ENCODE measurements around the gene CTNNA3.

The CTNNA3 gene

DNA sequence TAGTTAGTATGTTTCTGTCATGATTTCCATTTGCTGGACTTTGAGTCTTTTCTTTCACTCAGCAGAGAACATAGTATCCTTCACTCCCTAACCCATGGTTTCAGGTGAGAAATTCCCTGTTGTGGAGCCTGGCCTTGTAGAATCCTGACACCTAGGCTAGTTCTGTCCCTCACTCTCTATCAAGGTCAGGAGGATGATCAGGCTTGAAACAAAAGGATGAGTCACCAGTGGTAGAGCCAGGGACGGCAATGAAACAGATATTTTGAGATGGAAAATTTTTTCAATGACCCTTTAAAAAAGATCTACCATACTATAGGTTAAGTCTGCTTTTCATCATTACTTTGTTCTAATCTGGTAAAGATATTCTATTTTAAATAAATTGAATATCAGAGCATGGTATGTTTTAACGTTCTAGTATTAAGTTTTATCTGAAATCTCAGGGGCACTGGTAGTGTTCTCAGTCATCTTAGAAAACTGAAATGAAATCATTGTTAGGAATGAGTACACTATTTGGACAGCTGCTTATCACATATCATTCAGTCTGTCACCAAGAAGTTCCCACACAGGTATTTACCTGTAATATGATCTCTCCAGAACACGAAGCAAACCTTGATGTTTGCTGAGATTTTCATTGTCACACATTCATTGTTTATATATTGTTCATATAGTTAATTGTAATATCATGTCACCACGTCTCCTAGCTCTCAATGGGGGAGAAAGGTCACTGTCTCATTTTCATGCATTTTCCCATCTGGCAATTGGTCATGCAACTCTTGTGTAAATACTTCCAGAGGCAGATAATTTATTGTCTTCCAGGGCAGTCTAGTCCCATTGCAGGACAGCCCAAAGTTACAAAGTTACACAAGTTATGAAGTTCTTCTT, 1070.0 kb downstream of the CTNNA3 start:
- no peak for DNase-seq

DNA sequence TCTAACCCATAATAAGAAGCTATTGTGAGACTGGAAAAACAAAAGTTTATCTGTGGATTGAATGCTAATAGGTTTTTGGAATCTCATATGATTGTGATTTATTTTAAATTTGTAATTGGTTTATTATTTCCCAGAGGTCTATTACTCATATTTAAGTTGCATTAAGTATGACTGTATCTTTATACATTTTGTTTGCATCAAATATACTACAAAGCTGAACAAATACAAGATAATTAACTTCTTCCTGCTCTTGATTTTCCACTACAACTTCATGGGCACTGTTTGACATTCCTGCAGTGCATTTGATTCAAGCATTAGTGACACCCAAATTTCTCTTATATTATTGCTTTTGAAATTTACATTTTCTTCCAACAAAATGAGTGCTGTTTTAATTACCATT, 1073.9 kb downstream of the CTNNA3 start:
- DNase-seq: no peak

DNA sequence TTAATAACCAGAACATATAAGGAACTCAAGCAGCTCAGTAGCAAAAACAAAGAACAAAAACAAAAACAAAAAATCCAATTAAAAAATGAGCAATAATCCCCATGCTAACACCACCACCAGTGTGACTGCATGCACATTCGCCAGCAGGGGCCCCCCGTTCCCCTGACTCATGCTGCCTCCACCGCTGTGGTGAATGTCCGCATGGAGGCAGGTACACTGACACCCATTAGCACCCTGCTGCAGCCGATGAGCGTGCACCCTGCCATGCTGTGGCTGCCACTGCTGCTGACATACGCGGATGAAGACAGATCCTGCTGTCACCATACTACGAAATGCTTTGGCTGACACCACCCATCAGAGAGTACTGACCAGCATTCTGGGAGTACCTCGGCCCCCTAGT, 1091.8 kb downstream of the CTNNA3 start:
- no peak for DNase-seq

DNA sequence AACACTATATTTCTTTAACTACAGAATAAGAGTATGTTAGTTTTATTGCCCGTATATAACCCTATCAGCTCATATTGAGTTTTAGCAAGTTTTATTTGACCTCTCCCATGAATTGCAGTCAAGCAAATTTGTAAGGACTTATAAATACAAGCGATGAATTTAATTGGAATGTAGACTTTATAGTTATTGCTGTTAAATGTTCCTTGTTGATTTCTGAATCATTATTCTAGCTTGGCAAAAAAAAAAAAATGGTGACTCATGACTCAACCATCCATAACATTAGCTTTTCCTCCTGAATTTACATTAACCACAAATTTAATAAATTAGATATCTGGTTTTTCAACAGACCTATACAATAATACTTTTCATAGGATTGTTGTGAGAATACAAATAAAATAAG, 1104.1 kb downstream of the CTNNA3 start:
- no peak for DNase-seq

DNA sequence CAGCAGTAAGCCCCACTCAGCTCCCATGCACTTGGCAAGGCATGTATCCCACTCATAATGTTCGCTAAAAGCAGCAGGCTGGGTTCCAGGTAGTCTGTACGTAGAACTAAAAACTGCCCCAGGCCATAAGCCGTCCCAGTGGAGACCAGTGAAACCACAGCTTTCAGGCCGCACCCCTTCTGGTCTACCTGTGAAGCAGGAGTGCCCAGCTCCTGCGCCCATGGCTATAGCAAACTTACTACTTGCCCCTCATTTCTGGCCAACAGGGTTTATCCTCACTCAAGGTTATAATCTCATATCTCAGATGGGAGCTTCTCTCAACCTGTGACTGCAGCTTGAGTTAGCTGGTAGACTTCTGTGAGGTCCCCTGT, 1108.3 kb downstream of the CTNNA3 start:
- DNase-seq: no peak

DNA sequence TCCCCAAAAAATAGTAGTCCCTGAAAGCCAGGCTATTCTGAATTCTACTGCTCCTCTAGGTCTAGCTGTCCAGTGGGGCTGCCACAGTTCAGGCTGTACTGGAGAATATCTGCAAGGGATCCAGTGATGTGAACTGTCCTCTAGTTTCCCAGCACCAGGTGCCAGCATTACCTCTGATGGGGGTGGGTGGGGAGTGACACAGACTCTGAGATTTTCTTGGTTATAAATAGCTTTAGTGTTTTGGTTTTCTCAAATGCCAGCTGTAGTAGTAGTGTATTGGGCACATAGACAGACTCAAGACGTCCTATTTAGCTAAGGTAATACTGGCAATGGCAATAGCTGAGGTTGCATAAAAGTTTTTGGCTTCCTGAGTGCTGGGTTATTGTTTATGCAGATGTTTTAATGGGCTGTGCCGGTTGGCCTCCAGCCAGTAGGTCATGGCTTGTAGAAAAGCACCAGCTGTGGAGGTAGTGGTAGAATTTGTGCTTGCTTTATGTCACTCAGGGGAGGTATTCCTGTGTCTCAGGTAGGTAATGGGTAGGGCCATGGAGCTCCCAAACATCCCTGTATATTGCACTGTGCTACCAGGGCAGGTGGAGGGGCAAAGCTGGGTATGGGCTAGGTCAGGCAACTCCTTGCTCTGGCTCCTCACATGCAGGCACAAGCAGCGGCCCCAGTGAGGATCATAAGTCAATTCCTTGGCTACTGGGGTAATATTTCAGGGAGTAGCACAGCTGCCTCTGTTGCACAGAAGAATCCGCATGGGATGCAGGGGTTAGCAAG, 1108.9 kb downstream of the CTNNA3 start:
- DNase-seq: no peak

DNA sequence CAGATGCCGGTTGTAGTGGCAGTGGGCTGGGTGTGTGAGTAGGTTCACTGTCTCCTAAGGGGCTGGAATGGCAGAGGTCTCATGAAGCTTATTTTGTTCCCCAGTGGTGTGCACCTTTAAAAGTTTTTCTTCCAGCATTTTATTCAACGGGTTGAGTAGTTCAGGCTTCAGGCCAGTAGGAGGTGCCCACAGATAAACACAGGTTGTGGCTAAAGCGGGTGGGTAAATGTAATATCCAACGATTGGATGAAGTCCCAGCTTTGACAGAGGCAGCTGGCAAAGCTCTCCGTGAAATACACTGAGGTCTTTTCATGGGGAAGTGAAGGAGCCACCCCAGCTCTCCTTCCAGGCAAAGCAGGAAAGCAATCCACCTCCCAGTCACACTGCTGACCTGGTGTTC, 1109.9 kb downstream of the CTNNA3 start:
- DNase-seq: no peak

DNA sequence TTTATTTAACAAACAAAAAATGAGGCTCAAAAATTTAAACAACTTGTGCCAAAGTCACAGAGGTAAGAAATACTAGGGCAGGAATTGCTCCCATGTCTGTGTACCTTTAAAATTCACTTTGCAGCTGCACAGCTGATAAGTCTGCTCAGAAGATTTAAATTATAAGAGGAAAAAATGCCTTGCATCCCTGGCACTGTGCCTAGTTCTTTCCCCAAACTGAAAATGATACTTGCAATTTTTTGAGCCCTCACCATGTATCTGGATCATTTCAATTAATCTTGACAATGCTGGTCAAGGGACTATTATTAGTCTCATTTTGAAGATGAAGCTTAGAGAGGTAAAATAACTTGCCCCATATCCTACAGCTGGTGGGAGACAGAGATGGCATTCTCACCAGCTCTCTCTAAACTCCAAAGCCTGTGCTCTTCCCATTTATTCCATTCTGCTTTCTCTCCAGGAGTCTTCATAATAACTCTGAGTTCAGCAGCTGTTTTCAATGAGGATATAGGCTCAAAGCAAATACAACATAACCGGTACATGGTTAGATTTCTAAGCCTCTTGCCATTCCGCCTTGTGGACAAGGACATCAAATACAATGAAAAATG, 1120.6 kb downstream of the CTNNA3 start:
- DNase-seq: no peak

DNA sequence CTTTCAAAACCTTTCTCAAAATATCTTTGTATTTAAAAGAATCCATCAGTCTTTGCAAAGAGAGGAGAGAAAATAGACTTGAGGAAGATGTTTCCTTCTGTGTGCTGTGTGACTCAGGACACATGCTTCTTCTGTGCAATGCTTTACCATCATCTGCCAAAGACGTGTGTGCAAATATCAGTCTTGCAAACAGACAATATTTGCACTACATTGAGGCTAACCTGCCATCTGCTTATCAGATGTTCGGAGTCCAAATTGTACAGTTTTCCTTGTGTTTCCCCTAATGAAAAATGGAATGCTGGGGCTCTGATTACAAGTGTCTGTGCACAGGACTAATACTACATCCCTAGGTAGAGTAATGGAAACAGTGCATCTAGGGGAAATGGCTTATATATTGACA, 1123.3 kb downstream of the CTNNA3 start:
- DNase-seq: no peak

DNA sequence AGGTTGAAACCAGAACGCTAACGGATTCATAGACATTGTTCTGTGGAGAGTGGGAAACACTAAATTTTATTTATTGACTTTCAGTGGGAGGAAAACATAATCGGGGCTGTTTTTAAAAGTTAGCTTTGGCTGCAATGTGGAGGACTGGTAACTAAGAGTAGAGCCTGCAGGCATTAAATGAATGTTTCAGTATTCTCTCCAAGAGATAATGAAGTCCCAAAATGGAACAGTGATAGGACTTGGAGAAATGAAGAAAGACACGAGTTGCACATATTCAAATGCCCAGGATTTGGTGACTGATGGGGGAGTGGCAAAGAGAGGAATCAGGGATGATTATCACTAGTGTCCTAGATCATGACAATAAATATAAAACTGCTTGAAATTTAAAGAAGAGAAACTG, 1130.0 kb downstream of the CTNNA3 start:
- no peak for DNase-seq

DNA sequence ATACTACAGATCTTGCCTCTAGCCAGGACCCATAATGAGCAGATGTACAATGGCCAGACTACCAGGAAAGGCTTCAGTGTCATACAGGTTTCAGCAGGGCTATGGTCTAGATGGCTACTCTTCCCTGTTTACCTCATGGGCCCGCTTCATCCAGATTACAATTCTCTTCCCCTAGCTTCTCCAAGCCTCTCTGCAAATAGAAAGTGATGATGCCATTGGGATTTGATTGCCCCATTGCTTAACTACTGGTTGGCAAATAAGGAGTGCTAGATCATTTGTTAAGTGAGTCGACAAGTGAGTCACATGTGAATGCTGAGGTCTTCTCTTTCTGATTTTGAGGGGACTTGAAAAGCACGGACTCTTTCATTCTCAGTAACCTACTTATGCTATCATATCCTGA, 1131.7 kb downstream of the CTNNA3 start:
- DNase-seq: no peak

DNA sequence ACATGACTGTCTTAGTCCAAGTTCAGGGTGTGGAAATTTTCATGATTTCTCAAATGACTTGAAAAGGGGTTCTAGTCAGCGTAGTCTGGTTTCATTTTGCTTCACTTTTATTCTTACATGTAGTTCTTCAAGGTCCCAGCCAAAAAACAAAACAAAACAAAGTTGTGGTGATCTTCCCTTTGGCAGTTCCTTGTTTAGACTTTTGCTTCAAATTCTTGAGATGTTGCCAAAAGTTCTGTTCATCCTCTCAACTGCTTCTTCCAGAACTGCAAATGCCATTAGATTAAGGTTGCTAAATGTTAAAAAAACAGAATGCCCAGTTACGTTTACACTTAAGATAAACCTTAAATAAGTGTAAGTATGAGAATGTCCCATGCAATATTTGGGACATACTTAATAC, 1140.9 kb downstream of the CTNNA3 start:
- DNase-seq: no peak

DNA sequence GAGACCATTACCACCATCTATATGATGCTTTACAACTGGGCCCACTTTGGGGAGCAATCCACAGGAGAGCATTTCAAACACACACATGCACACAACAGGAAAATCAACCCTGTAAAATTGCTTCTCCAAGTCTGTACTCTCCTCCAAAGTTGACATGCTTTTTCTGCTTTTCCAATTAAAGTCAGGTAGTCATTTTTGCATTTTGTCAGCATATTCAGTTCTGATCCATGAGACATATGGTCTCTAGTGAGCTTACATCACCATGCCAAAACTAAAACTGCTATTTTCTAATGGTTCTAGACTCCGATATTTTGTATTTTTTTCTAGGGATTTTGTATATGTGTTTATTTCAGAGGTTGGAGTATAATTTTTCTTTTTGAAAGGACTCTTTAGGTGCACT, 1143.7 kb downstream of the CTNNA3 start:
- DNase-seq: no peak

DNA sequence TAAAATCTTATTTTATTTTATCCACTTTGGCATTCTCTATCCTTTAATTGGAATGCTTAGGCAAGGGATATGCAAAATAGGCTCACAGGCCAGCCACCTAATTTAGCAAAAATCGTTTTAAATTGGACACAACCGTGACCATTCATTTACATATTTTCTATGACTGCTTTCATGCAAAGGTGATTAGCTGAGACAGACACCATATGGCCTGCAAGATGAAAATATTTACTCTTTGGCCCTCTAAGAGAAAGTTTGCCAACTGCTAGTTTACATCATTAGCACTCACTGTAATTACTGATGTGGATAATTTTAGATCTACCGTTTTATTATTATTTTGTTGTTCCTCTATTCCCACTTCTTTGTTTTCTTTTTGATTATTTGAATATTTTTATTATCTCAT, 1145.6 kb downstream of the CTNNA3 start:
- DNase-seq: no peak

DNA sequence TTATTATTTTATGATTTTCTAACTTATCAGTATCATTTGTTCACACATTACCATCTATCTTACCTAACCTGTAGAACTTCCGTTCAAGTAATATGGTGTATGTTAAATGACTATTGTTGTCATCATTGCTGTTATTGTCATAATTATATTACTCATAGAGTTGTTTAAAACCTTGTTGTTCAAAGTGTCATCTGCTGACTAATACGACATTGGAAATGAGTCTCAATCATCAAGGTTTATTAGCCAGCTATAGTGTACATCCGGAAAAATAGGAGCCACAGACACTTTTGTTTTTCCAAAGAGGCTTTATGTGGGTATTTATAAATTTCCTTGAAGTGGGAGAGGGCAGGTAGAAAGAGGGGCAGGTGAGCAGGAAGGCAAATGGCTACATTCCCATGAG, 1157.1 kb downstream of the CTNNA3 start:
- no peak for DNase-seq

DNA sequence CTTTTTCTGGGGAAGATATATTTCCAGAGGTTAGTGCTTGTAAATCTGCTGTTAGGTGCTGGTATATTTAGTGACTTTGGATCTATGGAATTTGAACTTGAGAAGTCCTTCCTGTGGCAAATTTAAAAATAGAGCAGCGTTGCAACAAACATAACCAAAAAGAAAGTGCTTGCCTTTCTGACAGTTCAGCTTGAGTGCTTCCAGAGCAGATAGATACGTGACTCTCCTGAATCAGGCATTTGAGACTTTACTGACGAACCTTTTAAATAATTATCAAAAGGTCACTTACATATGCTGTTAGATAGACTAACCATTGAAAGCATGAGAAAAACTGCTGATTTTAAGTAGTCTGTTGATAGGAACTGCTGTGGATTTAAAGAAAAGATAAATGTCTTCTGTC, 1157.6 kb downstream of the CTNNA3 start:
- no peak for DNase-seq

DNA sequence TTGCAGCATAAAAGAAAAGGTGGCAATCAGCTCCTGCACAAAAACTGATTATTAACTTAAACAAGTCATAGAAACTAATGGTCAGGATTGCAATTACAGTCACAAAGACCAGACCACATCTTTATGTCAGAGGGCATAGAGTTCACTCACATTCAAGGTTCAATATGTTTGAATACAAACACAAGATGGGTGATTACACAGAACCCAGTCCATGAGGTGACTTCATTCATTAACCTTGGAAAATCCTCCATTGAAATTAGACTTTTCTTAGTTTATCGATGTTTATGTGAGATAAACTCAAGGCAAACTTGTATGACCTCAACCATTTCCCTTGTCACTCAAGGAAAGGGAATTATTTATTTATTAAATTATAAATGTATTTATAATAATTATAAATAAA, 1158.8 kb downstream of the CTNNA3 start:
- DNase-seq: no peak

DNA sequence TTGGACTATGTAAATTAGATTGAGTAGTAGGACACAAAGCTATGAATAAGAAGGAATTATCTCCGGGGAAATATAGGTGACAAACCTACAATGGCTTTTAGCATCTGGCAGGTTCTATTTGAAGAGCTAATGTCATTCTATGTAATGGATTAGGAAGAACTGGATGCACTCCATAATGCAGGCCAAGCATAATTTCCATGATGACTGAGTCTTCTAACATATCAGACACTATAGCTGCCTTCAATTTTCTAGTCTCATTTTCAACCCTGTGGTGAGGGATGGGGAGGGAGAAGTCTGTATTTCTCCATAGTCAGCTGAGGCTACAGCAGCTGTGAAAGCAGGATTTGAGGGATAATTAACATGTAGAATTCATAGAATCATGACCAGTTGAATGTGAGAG, 1160.6 kb downstream of the CTNNA3 start:
- no peak for DNase-seq

DNA sequence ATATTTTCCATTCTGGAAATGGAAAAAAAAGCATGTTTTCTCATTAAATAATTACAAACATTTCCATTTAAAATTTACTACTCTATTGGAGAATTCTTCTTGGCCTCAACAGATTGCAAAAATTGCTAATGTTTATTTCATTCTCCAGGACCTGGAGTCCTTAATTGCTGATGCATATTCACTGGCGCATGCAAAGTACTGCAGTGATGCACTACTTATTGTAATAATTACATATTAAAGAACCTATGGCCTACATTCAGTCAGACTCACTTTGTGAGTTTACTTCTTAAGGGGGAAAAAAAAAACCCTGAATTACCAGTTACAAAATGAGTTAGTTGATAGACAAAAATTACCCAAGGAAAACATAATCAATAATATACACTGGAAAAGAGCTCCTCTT, 1161.1 kb downstream of the CTNNA3 start:
- no peak for DNase-seq

DNA sequence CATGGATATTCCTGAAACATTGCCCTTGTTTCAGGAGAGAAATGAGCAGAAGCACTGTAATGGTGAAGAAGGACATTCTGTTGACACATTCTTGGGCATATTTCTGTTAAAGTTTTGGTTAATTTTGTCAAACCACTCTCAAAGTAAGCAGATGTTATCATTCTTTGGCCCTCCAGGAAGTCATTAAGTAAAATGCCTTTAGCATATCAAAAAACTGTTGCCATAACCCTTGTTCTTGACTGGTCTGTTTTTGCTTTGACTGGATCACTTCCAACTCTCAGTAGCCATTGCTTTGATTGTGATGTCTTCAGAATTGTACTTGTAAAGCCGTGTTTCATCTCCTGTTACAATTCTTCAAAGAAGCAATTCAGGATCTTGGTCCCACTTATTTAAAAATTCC, 1174.5 kb downstream of the CTNNA3 start:
- DNase-seq: no peak

DNA sequence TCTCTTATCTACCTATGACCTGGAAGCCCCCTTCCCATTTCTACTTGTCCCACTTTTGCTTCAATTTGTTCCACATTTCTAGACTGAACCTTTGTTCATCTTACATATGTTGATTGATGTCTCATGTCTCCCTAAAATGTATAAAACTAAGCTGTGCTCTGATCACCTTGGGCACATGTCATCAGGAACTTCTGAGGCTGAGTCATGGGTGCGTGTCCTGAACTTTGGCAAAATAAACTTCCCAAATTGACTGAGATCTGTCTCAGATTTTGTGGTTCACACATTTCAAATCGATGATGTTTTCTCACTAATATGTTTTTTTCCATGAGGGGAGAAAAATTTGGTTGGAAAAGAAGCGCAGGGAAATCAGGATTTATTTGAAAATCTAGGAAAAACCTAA, 1176.4 kb downstream of the CTNNA3 start:
- DNase-seq: no peak

DNA sequence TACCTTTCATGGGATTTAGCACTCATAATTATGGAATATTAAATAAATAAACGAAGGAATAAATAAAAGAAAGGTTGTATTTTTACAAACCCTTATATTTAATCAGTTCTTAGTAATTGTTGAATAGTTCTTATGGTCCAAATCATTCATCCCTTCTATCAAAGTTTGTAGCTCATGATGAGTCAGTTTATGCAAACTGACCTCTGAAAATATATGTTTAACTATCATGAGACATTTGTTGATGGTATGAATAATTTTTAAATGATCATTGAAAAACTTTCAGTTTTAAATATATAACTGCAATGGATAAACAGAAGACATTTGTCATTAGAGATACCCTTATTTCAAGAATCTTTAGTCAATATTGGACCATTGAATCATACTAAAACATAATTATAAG, 1181.3 kb downstream of the CTNNA3 start:
- DNase-seq: no peak

DNA sequence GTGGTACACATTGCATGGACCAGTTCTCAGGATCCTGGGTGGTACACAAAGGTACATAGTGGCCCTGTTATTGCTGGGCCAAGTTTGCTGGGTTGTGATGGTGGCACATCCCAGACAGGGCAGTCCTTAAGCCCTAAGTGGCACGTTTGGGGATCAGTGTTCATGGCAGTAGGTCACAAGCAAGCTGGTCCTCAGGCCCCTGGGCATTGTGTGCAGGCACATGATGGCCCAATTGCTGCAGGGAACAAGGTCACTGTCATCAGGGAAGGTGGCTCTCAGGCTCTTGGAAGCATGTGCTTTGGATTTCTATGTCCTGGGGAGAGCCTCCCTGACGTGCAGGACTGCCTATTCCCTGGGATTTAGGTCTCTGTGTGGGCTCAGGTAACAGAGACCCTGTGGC, 1182.5 kb downstream of the CTNNA3 start:
- no peak for DNase-seq

DNA sequence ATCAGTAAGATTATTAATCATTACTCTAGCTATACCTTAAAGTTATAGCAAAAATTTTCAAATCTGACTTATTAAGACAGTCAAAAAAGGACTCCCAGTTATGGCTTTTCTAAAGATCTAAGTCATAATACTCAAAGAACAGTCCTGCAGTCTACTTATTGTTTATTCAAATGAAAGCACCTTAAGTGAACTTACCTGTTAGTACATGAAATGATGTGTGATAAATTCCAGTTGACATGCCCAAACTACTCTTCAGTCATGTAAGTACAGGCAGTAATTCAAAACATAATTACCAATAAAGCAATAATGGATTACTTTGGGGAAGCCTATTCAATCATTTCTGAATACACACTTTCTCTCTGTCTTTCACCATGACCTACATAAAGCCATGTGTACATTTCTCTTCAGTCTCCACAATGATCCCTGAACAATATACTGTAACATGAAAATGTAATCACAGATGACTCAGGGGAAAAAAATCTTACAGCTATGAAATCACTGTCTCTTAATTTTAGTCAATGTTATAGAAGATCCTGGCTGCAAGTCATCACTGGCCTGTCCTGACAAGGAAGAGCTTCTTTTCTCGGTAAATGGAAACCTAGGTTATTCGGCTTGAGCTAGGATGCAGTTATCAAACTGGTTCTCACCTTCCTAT, 1190.9 kb downstream of the CTNNA3 start:
- no peak for DNase-seq

Measured in right forelimb (tissue), 1 donor.